Right lobe of liver (tissue), 6 donors: Measurements from ENCODE around the gene MKNK1. TPM values are rescaled to one million over a fixed set of nuclear protein-coding genes. Genes with fewer than 3 reads are reported as not detected.
A peak's percentile ranks its signal among the peaks of the same experiment; 100 is the strongest.
"Not testable (repeated sequence)": the region's sequence is repeated elsewhere in the genome, so short reads cannot be mapped to it uniquely, and the experiment has no call there.

Experiments used
- ATAC-seq, 4 donors: fragments of 200-7000 bp; cut with Tn5 transposase; one replicate each; pipeline ENCODE4 v1.9.1; 2020; ENCODE audit warnings: mild to moderate bottlenecking in 4 of 4, moderate library complexity in 4 of 4
- DNase-seq, 3 donors: peaks; one replicate each; pipeline ENCODE4 v3.0.0-alpha.2; 2020
- H3K27ac ChIP-seq, 3 donors: fragments of 200-600 bp; one replicate each; pipeline ENCODE4 v1.8.0; 2022
- H3K27me3 ChIP-seq, 2 donors: fragments of 200-600 bp; one replicate each; pipeline ENCODE4 v1.8.0; 2022
- H3K36me3 ChIP-seq, 4 donors: fragments of 200-600 bp; sonication (generic) in 1 of 4; one replicate each; pipeline versions ENCODE4 v1.5.1 to v1.8.0; 2017 to 2022; ENCODE audit warnings: control low read depth in 1 of 4
- H3K4me1 ChIP-seq, 4 donors: fragments of 200-600 bp; sonication (generic) in 1 of 4; one replicate each; pipeline versions ENCODE4 v1.5.1 to v1.8.0; 2017 to 2022; ENCODE audit warnings: control low read depth in 1 of 4
- H3K4me3 ChIP-seq, 3 donors: fragments of 200-600 bp; one replicate each; pipeline ENCODE4 v1.8.0; 2022
- H3K9me3 ChIP-seq, 4 donors: fragments of 200-600 bp; sonication (generic) in 1 of 4; one replicate each; pipeline versions ENCODE4 v1.5.1 to v1.8.0; 2017 to 2022; ENCODE audit warnings: control low read depth in 1 of 4
- CTCF ChIP-seq, 4 donors: fragments of 200-600 bp in 3 of 4; fragments of 450-650 bp in 1 of 4; IDR thresholded peaks; one replicate each; pipeline versions ENCODE4 v1.5.1 to v1.8.0; 2016 to 2022; ENCODE audit warnings: antibody characterized with exemption in 4 of 4, mild to moderate bottlenecking in 2 of 4
- POLR2A ChIP-seq: fragments of 450-650 bp; IDR thresholded peaks from one replicate; pipeline ENCODE4 v1.6.1; 2017; ENCODE audit warnings: antibody characterized with exemption, mild to moderate bottlenecking
- whole genome bisulfite sequencing: methylation state at CpG from one replicate; pipeline ENCODE4 v1.1.6; 2018; ENCODE audit warnings: low coverage, low lambda C conversion rate; ENCODE audit not compliant: insufficient coverage; ENCODE audit errors: missing lambda C conversion rate; 5-methylcytosine and 5-hydroxymethylcytosine counted together
- intact Hi-C, 2 donors: fragments of 100-400 bp; cut with DNase I; formaldehyde crosslinking; loops; one replicate each; pipeline versions ENCODE4 v1.11.2 to v1.14.1; 2022
- long read RNA-seq: library from polyadenylated mRNA; unstranded; transcript quantifications from one replicate; pipeline ENCODE4 v2.0.0, GENCODE V29; 2019
- total RNA-seq, 6 experiments: library from RNA; depleted of rRNA in 2 of 6; stranded (reverse); fragments of >200 nt in 2 of 6; fragmentation: NEBNext Ultra II Directional in 3 of 6; extraction: Animal tissue kit (Norgen Biotek cat#: 25700) in 3 of 6; gene quantifications; one replicate each; pipeline versions ENCODE4 v1.1.0 to v1.2.4, GENCODE V29; 2016 to 2023
- donor health status: DM: no; HTN: yes; CAD: no.
- donor health status: DM: no; HTN: no; CAD: no.
- donor health status: DM: no; HTN: no; CAD: no.
- donor health status: DM: no; HTN: yes; CAD: no.
- donor health status: DM: no; HTN: yes; CAD: no.

MKNK1 gene
- total RNA-seq, result 10 to 100 TPM; 17.5 to 27.2 (median 20.8) TPM
- long read RNA-seq, partial matches to known transcripts, result 1 of 4 reads
- long read RNA-seq, other reads (novel, unspliced or antisense), result 1 of 4 reads

GRCh38 chr1:46603858-46604549 lies at the start of gene MKNK1:
MKNK1 (minus strand) TSS chr1:46604268; CDS start chr1:46583327, 20,941 bp downstream.
- peak; percentile 99 for DNase-seq
- TF ChIP-seq POLR2A (peak; percentile 93), CTCF (IDR thresholded peaks at IDR 0.05) (no peak)
- Histone ChIP-seq H3K9me3 (no peaks in the 10 kb centered on the region), H3K36me3 (peaks cover 0 to under 1% (median 0%) of the 10 kb centered on the region in 4 donors), H3K4me1 (peaks cover 0 to 14% (median 2%) of the 10 kb centered on the region in 4 donors), H3K27me3 (no peaks in the 10 kb centered on the region), H3K4me3 (peak within 1 kb of the TSS; percentile 81 to 92 (median 83)), H3K27ac (peak within 1 kb of the TSS; percentile 54 to 71 (median 70))
- intact Hi-C loops, result no loop called here
- ATAC-seq, result peak; percentile 98 to 99 (median 99)
- 0% methylated on average over 6 of the region's 53 CpGs for WGBS

GRCh38 chr1:46653405-46653958 lies 49.4 kb upstream of the MKNK1 start:
- ATAC-seq (no peak), DNase-seq (no peak)
- H3K4me1 ChIP-seq, result no peaks in the 10 kb centered on the region
- TF ChIP-seq CTCF (IDR thresholded peaks at IDR 0.05), result no peak
- no peak for TF ChIP-seq POLR2A
- H3K9me3 ChIP-seq, result no peaks in the 10 kb centered on the region
- intact Hi-C loops, result no loop called here
- H3K27ac ChIP-seq, result no peak overlapping the region
- H3K36me3 ChIP-seq, result peaks cover 0 to 43% (median 9%) of the 10 kb centered on the region in 4 donors
- no peak overlapping the region for H3K4me3 ChIP-seq
- 64% methylated on average over 2 of the region's 2 CpGs for WGBS
- no peaks in the 10 kb centered on the region for H3K27me3 ChIP-seq

- no peaks in the 10 kb centered on the region for H3K27me3 ChIP-seq
- 71% methylated on average over 6 of the region's 6 CpGs for WGBS
- no peak for ATAC-seq
- intact Hi-C loops, result no loop called here
- H3K27ac ChIP-seq, result no peak overlapping the region
- H3K4me1 ChIP-seq, result no peaks in the 10 kb centered on the region
- no peaks in the 10 kb centered on the region for H3K9me3 ChIP-seq
- DNase-seq, result no peak
- H3K4me3 ChIP-seq, result no peak overlapping the region
- H3K36me3 ChIP-seq, result peaks cover 0 to 33% (median 4%) of the 10 kb centered on the region in 4 donors
- no peak for TF ChIP-seq CTCF (IDR thresholded peaks at IDR 0.05)
- TF ChIP-seq POLR2A, result no peak
These were observed 48.4 kb upstream of the MKNK1 start for GRCh38 chr1:46652321-46653100.

GRCh38 chr1:46651152-46651551 lies 47.1 kb upstream of the MKNK1 start:
- H3K4me1 ChIP-seq, DNase-seq, H3K4me3 ChIP-seq, ATAC-seq, H3K27ac ChIP-seq, intact Hi-C loops, H3K9me3 ChIP-seq, H3K27me3 ChIP-seq: not testable (repeated sequence)
- WGBS, result 92% methylated on average over 2 of the region's 3 CpGs
- H3K36me3 ChIP-seq, result peaks cover 0 to 19% (median 2%) of the 10 kb centered on the region in 4 donors
